GM23338 (cell line): Measurements from ENCODE around the gene FARS2. TPM values are rescaled to one million over a fixed set of nuclear protein-coding genes. Genes with fewer than 3 reads are reported as not detected.

Source experiments
- ATAC-seq: fragments of 200-7000 bp; cut with Tn5 transposase; 3 replicates; pipeline ENCODE4 v1.9.1; 2020
- DNase-seq: peaks from one replicate; pipeline ENCODE4 v3.0.0-alpha.2; 2015; ENCODE audit warnings: low spot score
- H2AFZ ChIP-seq: fragments of 200-600 bp; sonication (generic); 2 replicates; pipeline ENCODE4 v1.8.0; 2016; ENCODE audit warnings: antibody characterized with exemption, mild to moderate bottlenecking, moderate library complexity
- H3F3A ChIP-seq: fragments of 200-600 bp; sonication (generic); replicated peaks from 2 replicates; pipeline ENCODE4 v1.8.0; 2017; ENCODE audit warnings: antibody characterized with exemption, mixed run types, low read depth
- H3K27ac ChIP-seq: fragments of 200-600 bp; sonication (generic); 2 replicates; pipeline ENCODE4 v1.6.1; 2016; ENCODE audit warnings: low read depth
- H3K27me3 ChIP-seq: fragments of 200-600 bp; sonication (generic); 2 replicates; pipeline ENCODE4 v1.8.0; 2016; ENCODE audit warnings: mild to moderate bottlenecking, mixed run types, moderate library complexity; ENCODE audit not compliant: insufficient read depth
- H3K36me3 ChIP-seq: fragments of 200-600 bp; sonication (generic); 2 replicates; pipeline ENCODE4 v1.8.0; 2016; ENCODE audit warnings: mild to moderate bottlenecking; ENCODE audit not compliant: insufficient read depth
- H3K4me1 ChIP-seq: fragments of 200-600 bp; sonication (generic); 2 replicates; pipeline ENCODE4 v1.8.0; 2016; ENCODE audit warnings: mild to moderate bottlenecking, moderate library complexity; ENCODE audit not compliant: insufficient read depth
- H3K4me2 ChIP-seq: fragments of 200-600 bp; sonication (generic); 2 replicates; pipeline ENCODE4 v1.7.1; 2017; ENCODE audit warnings: mixed run types
- H3K4me3 ChIP-seq: fragments of 200-600 bp; sonication (generic); 2 replicates; pipeline ENCODE4 v1.6.1; 2016; ENCODE audit warnings: mixed run types
- H3K79me2 ChIP-seq: fragments of 200-600 bp; sonication (generic); replicated peaks from 2 replicates; pipeline ENCODE4 v1.8.0; 2017; ENCODE audit warnings: mild to moderate bottlenecking; ENCODE audit not compliant: insufficient read depth
- H3K9me2 ChIP-seq: fragments of 200-600 bp; sonication (generic); 2 replicates; pipeline ENCODE4 v1.8.0; 2017; ENCODE audit not compliant: insufficient read depth
- H4K20me1 ChIP-seq: fragments of 200-600 bp; sonication (generic); replicated peaks from 2 replicates; pipeline ENCODE4 v1.8.0; 2017; ENCODE audit warnings: mild to moderate bottlenecking; ENCODE audit not compliant: insufficient read depth
- H3K27ac Mint-ChIP-seq: 2 replicates; pipeline ENCODE4 v1.8.0; 2020; ENCODE audit warnings: inconsistent platforms, mild to moderate bottlenecking, moderate library complexity, mixed read lengths
- H3K27me3 Mint-ChIP-seq: 3 replicates; pipeline ENCODE4 v1.8.0; 2022; ENCODE audit warnings: low read depth, mild to moderate bottlenecking, moderate library complexity, mixed read lengths, inconsistent platforms; ENCODE audit not compliant: insufficient read depth, poor library complexity
- H3K36me3 Mint-ChIP-seq: 3 replicates; pipeline ENCODE4 v1.8.0; 2021; ENCODE audit warnings: low read depth, mild to moderate bottlenecking, inconsistent platforms, moderate library complexity, mixed read lengths
- H3K4me1 Mint-ChIP-seq: 3 replicates; pipeline ENCODE4 v1.8.0; 2020; ENCODE audit warnings: mild to moderate bottlenecking, inconsistent platforms, mixed read lengths
- H3K4me3 Mint-ChIP-seq: 3 replicates; pipeline ENCODE4 v1.8.0; 2021; ENCODE audit warnings: moderate library complexity, mild to moderate bottlenecking, inconsistent platforms, mixed read lengths
- H3K9me3 Mint-ChIP-seq: 3 replicates; pipeline ENCODE4 v1.8.0; 2020; ENCODE audit warnings: moderate library complexity, mild to moderate bottlenecking, inconsistent platforms, mixed read lengths
- CREB1 ChIP-seq: fragments of 250-450 bp; sonication (Bioruptor Pico); IDR thresholded peaks from 2 replicates; pipeline ENCODE4 v1.5.0; 2020; ENCODE audit warnings: low read depth, mild to moderate bottlenecking, moderate library complexity
- CTCF ChIP-seq, 2 experiments: fragments of 200-600 bp in 1 of 2; sonication (generic) in 1 of 2; conservative IDR thresholded peaks; 2 replicates each; pipeline versions ENCODE4 v1.5.1 to v1.6.1; 2016 to 2017; ENCODE audit warnings: antibody characterized with exemption in 2 of 2, low read depth in 2 of 2, mild to moderate bottlenecking in 2 of 2, moderate library complexity in 1 of 2
- ETS1 ChIP-seq: IDR thresholded peaks from 2 replicates; pipeline ENCODE4 v1.6.1; 2016; ENCODE audit warnings: antibody characterized with exemption
- EZH2 ChIP-seq: fragments of 200-600 bp; sonication (generic); IDR thresholded peaks from one replicate; pipeline ENCODE4 v1.8.0; 2017; ENCODE audit warnings: antibody characterized with exemption, mild to moderate bottlenecking, low read depth; ENCODE audit not compliant: unreplicated experiment
- EZH2phosphoT487 ChIP-seq: fragments of 200-600 bp; sonication (generic); IDR thresholded peaks from one replicate; pipeline ENCODE4 v1.8.1; 2018; ENCODE audit warnings: antibody characterized with exemption; ENCODE audit not compliant: unreplicated experiment
- JUNB ChIP-seq: IDR thresholded peaks from one replicate; pipeline ENCODE4 v1.6.1; 2016; ENCODE audit warnings: antibody characterized with exemption; ENCODE audit not compliant: unreplicated experiment
- NANOG ChIP-seq: IDR thresholded peaks from 2 replicates; pipeline ENCODE4 v1.6.1; 2016; ENCODE audit warnings: antibody characterized with exemption, borderline replicate concordance
- POLR2AphosphoS5 ChIP-seq: IDR thresholded peaks from 2 replicates; pipeline ENCODE4 v1.6.1; 2016; ENCODE audit warnings: antibody characterized with exemption, low read depth
- REST ChIP-seq: IDR thresholded peaks from one replicate; pipeline ENCODE4 v1.6.1; 2018; ENCODE audit warnings: antibody characterized with exemption; ENCODE audit not compliant: unreplicated experiment
- STAT1 ChIP-seq: IDR thresholded peaks from one replicate; pipeline ENCODE4 v1.6.1; 2016; ENCODE audit warnings: antibody characterized with exemption; ENCODE audit not compliant: unreplicated experiment
- ZNF114 ChIP-seq: fragments of 250-450 bp; sonication (Bioruptor Pico); IDR thresholded peaks from 2 replicates; pipeline ENCODE4 v1.5.0; 2020; ENCODE audit warnings: mild to moderate bottlenecking, moderate library complexity
- ZNF331 ChIP-seq: fragments of 250-450 bp; sonication (Bioruptor Pico); IDR thresholded peaks from 2 replicates; pipeline ENCODE4 v1.5.0; 2020; ENCODE audit warnings: low read depth, mild to moderate bottlenecking, moderate library complexity
- ZNF462 ChIP-seq: fragments of 250-450 bp; sonication (Bioruptor Pico); IDR thresholded peaks from 2 replicates; pipeline ENCODE4 v1.5.0; 2020; ENCODE audit warnings: mild to moderate bottlenecking, moderate library complexity
- polyA plus RNA-seq: library from polyadenylated mRNA; unstranded; fragments of >200 nt; fragmentation: Nextera tagmentation; extraction: Ambion mirVana; gene quantifications from 2 replicates; pipeline ENCODE4 v1.2.1, GENCODE V29; 2016
- total RNA-seq: library from RNA; depleted of rRNA; stranded (reverse); fragments of >200 nt; shearing (Covaris generic); gene quantifications from 2 replicates; pipeline ENCODE4 v1.2.3, GENCODE V29; 2014

Gene FARS2
- total and polyA plus RNA-seq, 2 experiments from 2014 or later, result 7.6 to 19.0 TPM

GRCh38 chr6:5482619-5483018 lies 221.3 kb downstream of the FARS2 start:
- Mint-ChIP-seq H3K27me3 (peaks cover 9% of the 10 kb centered on the region), H3K4me3 (no peak overlapping the region), H3K9me3 (no peaks in the 10 kb centered on the region), H3K27ac (no peak overlapping the region), H3K36me3 (no peaks in the 10 kb centered on the region), H3K4me1 (peaks cover 9% of the 10 kb centered on the region)
- H3K9me2 ChIP-seq, result no peaks in the 10 kb centered on the region
- ATAC-seq, result no peak
- H3K4me3 ChIP-seq, result no peak overlapping the region
- H2AFZ ChIP-seq, result no peak overlapping the region
- H3K36me3 ChIP-seq, result no peaks in the 10 kb centered on the region
- no peak for DNase-seq
- no peaks in the 10 kb centered on the region for H3K79me2 ChIP-seq
- H3K27ac ChIP-seq, result no peak overlapping the region
- H3K4me2 ChIP-seq, result no peak overlapping the region
- H4K20me1 ChIP-seq, result no peaks in the 10 kb centered on the region
- H3K4me1 ChIP-seq, result no peaks in the 10 kb centered on the region
- TF ChIP-seq NANOG (no peak), REST (no peak), POLR2AphosphoS5 (no peak), ETS1 (no peak), EZH2phosphoT487 (no peak), ZNF114 (CRISPR knock-in tag) (no peak), EZH2 (no peak), CREB1 (CRISPR knock-in tag) (no peak), CTCF (conservative IDR thresholded peaks at IDR 0.05; ENCODE audit: low read depth in 2 of 2) (no peak), STAT1 (no peak), ZNF331 (CRISPR knock-in tag) (no peak), JUNB (no peak), ZNF462 (CRISPR knock-in tag) (no peak)
- H3F3A ChIP-seq, result no peaks in the 10 kb centered on the region
- H3K27me3 ChIP-seq, result no peaks in the 10 kb centered on the region
